GM23338 (cell line): Measurements from ENCODE around the gene GAREM1. TPM values are rescaled to one million over a fixed set of nuclear protein-coding genes. Genes with fewer than 3 reads are reported as not detected.

Source experiments
- ATAC-seq: fragments of 200-7000 bp; cut with Tn5 transposase; 3 replicates; pipeline ENCODE4 v1.9.1; 2020
- DNase-seq: peaks from one replicate; pipeline ENCODE4 v3.0.0-alpha.2; 2015; ENCODE audit warnings: low spot score
- H2AFZ ChIP-seq: fragments of 200-600 bp; sonication (generic); 2 replicates; pipeline ENCODE4 v1.8.0; 2016; ENCODE audit warnings: antibody characterized with exemption, mild to moderate bottlenecking, moderate library complexity
- H3F3A ChIP-seq: fragments of 200-600 bp; sonication (generic); replicated peaks from 2 replicates; pipeline ENCODE4 v1.8.0; 2017; ENCODE audit warnings: antibody characterized with exemption, mixed run types, low read depth
- H3K27ac ChIP-seq: fragments of 200-600 bp; sonication (generic); 2 replicates; pipeline ENCODE4 v1.6.1; 2016; ENCODE audit warnings: low read depth
- H3K27me3 ChIP-seq: fragments of 200-600 bp; sonication (generic); 2 replicates; pipeline ENCODE4 v1.8.0; 2016; ENCODE audit warnings: mild to moderate bottlenecking, mixed run types, moderate library complexity; ENCODE audit not compliant: insufficient read depth
- H3K36me3 ChIP-seq: fragments of 200-600 bp; sonication (generic); 2 replicates; pipeline ENCODE4 v1.8.0; 2016; ENCODE audit warnings: mild to moderate bottlenecking; ENCODE audit not compliant: insufficient read depth
- H3K4me1 ChIP-seq: fragments of 200-600 bp; sonication (generic); 2 replicates; pipeline ENCODE4 v1.8.0; 2016; ENCODE audit warnings: mild to moderate bottlenecking, moderate library complexity; ENCODE audit not compliant: insufficient read depth
- H3K4me2 ChIP-seq: fragments of 200-600 bp; sonication (generic); 2 replicates; pipeline ENCODE4 v1.7.1; 2017; ENCODE audit warnings: mixed run types
- H3K4me3 ChIP-seq: fragments of 200-600 bp; sonication (generic); 2 replicates; pipeline ENCODE4 v1.6.1; 2016; ENCODE audit warnings: mixed run types
- H3K79me2 ChIP-seq: fragments of 200-600 bp; sonication (generic); replicated peaks from 2 replicates; pipeline ENCODE4 v1.8.0; 2017; ENCODE audit warnings: mild to moderate bottlenecking; ENCODE audit not compliant: insufficient read depth
- H3K9me2 ChIP-seq: fragments of 200-600 bp; sonication (generic); 2 replicates; pipeline ENCODE4 v1.8.0; 2017; ENCODE audit not compliant: insufficient read depth
- H4K20me1 ChIP-seq: fragments of 200-600 bp; sonication (generic); replicated peaks from 2 replicates; pipeline ENCODE4 v1.8.0; 2017; ENCODE audit warnings: mild to moderate bottlenecking; ENCODE audit not compliant: insufficient read depth
- H3K27ac Mint-ChIP-seq: 2 replicates; pipeline ENCODE4 v1.8.0; 2020; ENCODE audit warnings: inconsistent platforms, mild to moderate bottlenecking, moderate library complexity, mixed read lengths
- H3K27me3 Mint-ChIP-seq: 3 replicates; pipeline ENCODE4 v1.8.0; 2022; ENCODE audit warnings: low read depth, mild to moderate bottlenecking, moderate library complexity, mixed read lengths, inconsistent platforms; ENCODE audit not compliant: insufficient read depth, poor library complexity
- H3K36me3 Mint-ChIP-seq: 3 replicates; pipeline ENCODE4 v1.8.0; 2021; ENCODE audit warnings: low read depth, mild to moderate bottlenecking, inconsistent platforms, moderate library complexity, mixed read lengths
- H3K4me1 Mint-ChIP-seq: 3 replicates; pipeline ENCODE4 v1.8.0; 2020; ENCODE audit warnings: mild to moderate bottlenecking, inconsistent platforms, mixed read lengths
- H3K4me3 Mint-ChIP-seq: 3 replicates; pipeline ENCODE4 v1.8.0; 2021; ENCODE audit warnings: moderate library complexity, mild to moderate bottlenecking, inconsistent platforms, mixed read lengths
- H3K9me3 Mint-ChIP-seq: 3 replicates; pipeline ENCODE4 v1.8.0; 2020; ENCODE audit warnings: moderate library complexity, mild to moderate bottlenecking, inconsistent platforms, mixed read lengths
- CREB1 ChIP-seq: fragments of 250-450 bp; sonication (Bioruptor Pico); IDR thresholded peaks from 2 replicates; pipeline ENCODE4 v1.5.0; 2020; ENCODE audit warnings: low read depth, mild to moderate bottlenecking, moderate library complexity
- CTCF ChIP-seq, 2 experiments: fragments of 200-600 bp in 1 of 2; sonication (generic) in 1 of 2; conservative IDR thresholded peaks; 2 replicates each; pipeline versions ENCODE4 v1.5.1 to v1.6.1; 2016 to 2017; ENCODE audit warnings: antibody characterized with exemption in 2 of 2, low read depth in 2 of 2, mild to moderate bottlenecking in 2 of 2, moderate library complexity in 1 of 2
- ETS1 ChIP-seq: IDR thresholded peaks from 2 replicates; pipeline ENCODE4 v1.6.1; 2016; ENCODE audit warnings: antibody characterized with exemption
- EZH2 ChIP-seq: fragments of 200-600 bp; sonication (generic); IDR thresholded peaks from one replicate; pipeline ENCODE4 v1.8.0; 2017; ENCODE audit warnings: antibody characterized with exemption, mild to moderate bottlenecking, low read depth; ENCODE audit not compliant: unreplicated experiment
- EZH2phosphoT487 ChIP-seq: fragments of 200-600 bp; sonication (generic); IDR thresholded peaks from one replicate; pipeline ENCODE4 v1.8.1; 2018; ENCODE audit warnings: antibody characterized with exemption; ENCODE audit not compliant: unreplicated experiment
- JUNB ChIP-seq: IDR thresholded peaks from one replicate; pipeline ENCODE4 v1.6.1; 2016; ENCODE audit warnings: antibody characterized with exemption; ENCODE audit not compliant: unreplicated experiment
- NANOG ChIP-seq: IDR thresholded peaks from 2 replicates; pipeline ENCODE4 v1.6.1; 2016; ENCODE audit warnings: antibody characterized with exemption, borderline replicate concordance
- POLR2AphosphoS5 ChIP-seq: IDR thresholded peaks from 2 replicates; pipeline ENCODE4 v1.6.1; 2016; ENCODE audit warnings: antibody characterized with exemption, low read depth
- REST ChIP-seq: IDR thresholded peaks from one replicate; pipeline ENCODE4 v1.6.1; 2018; ENCODE audit warnings: antibody characterized with exemption; ENCODE audit not compliant: unreplicated experiment
- STAT1 ChIP-seq: IDR thresholded peaks from one replicate; pipeline ENCODE4 v1.6.1; 2016; ENCODE audit warnings: antibody characterized with exemption; ENCODE audit not compliant: unreplicated experiment
- ZNF114 ChIP-seq: fragments of 250-450 bp; sonication (Bioruptor Pico); IDR thresholded peaks from 2 replicates; pipeline ENCODE4 v1.5.0; 2020; ENCODE audit warnings: mild to moderate bottlenecking, moderate library complexity
- ZNF331 ChIP-seq: fragments of 250-450 bp; sonication (Bioruptor Pico); IDR thresholded peaks from 2 replicates; pipeline ENCODE4 v1.5.0; 2020; ENCODE audit warnings: low read depth, mild to moderate bottlenecking, moderate library complexity
- polyA plus RNA-seq: library from polyadenylated mRNA; unstranded; fragments of >200 nt; fragmentation: Nextera tagmentation; extraction: Ambion mirVana; gene quantifications from 2 replicates; pipeline ENCODE4 v1.2.1, GENCODE V29; 2016
- total RNA-seq: library from RNA; depleted of rRNA; stranded (reverse); fragments of >200 nt; shearing (Covaris generic); gene quantifications from 2 replicates; pipeline ENCODE4 v1.2.3, GENCODE V29; 2014

GAREM1 gene
- total and polyA plus RNA-seq, 2 experiments from 2014 or later: 2.7 to 6.0 TPM

- H3K27ac Mint-ChIP-seq: no peak overlapping the region
- Histone ChIP-seq H3K4me3 (no peak overlapping the region), H3K36me3 (0 out of 2 replicates have a peak, but pooled peaks cover 2% of the 10 kb centered on the region), H3K4me1 (peaks cover 19% of the 10 kb centered on the region), H3K4me2 (no peak overlapping the region), H3K27me3 (no peaks in the 10 kb centered on the region), H3K9me2 (no peaks in the 10 kb centered on the region), H3F3A (no peaks in the 10 kb centered on the region), H4K20me1 (no peaks in the 10 kb centered on the region), H2AFZ (no peak overlapping the region), H3K27ac (no peak overlapping the region), H3K79me2 (no peaks in the 10 kb centered on the region)
- DNase-seq (no peak), ATAC-seq (no peak)
- H3K4me3 Mint-ChIP-seq: no peak overlapping the region
- TF ChIP-seq JUNB: no peak
- peaks cover 19% of the 10 kb centered on the region; the same call in 2 of the 3 replicates for H3K4me1 Mint-ChIP-seq
- H3K27me3 Mint-ChIP-seq: peaks cover 3% of the 10 kb centered on the region
- H3K9me3 Mint-ChIP-seq: peaks cover 9% of the 10 kb centered on the region; the same call in 2 of the 3 replicates
- peaks cover 12% of the 10 kb centered on the region; the same call in 2 of the 3 replicates for H3K36me3 Mint-ChIP-seq
These were observed 190.4 kb downstream of the GAREM1 start for GRCh38 chr18:32280188-32280783.

GRCh38 chr18:32278177-32278799 is 192.4 kb downstream of the GAREM1 start:
- H3K27me3 Mint-ChIP-seq: peaks cover 6% of the 10 kb centered on the region
- TF ChIP-seq EZH2: no peak
- no peak for TF ChIP-seq CREB1 (CRISPR knock-in tag)
- no peak for TF ChIP-seq NANOG
- no peak for TF ChIP-seq STAT1
- no peak for TF ChIP-seq POLR2AphosphoS5
- TF ChIP-seq ZNF331: no peak
- no peak for TF ChIP-seq JUNB
- no peak for TF ChIP-seq CTCF (conservative IDR thresholded peaks at IDR 0.05; ENCODE audit: low read depth in 2 of 2)
- TF ChIP-seq EZH2phosphoT487: no peak
- no peak for TF ChIP-seq ZNF114 (CRISPR knock-in tag)
- no peak for TF ChIP-seq REST
- no peak for TF ChIP-seq ETS1

More at GRCh38 chr18:32278177-32278799, 192.4 kb downstream of the GAREM1 start:
- peaks cover 19% of the 10 kb centered on the region for H3K4me1 ChIP-seq
- no peak for DNase-seq
- 0 out of 2 replicates have a peak, but pooled peaks cover 2% of the 10 kb centered on the region for H3K36me3 ChIP-seq
- H3K79me2 ChIP-seq: no peaks in the 10 kb centered on the region
- H3F3A ChIP-seq: no peaks in the 10 kb centered on the region
- no peak overlapping the region for H2AFZ ChIP-seq
- no peak overlapping the region for H3K4me3 Mint-ChIP-seq
- H4K20me1 ChIP-seq: no peaks in the 10 kb centered on the region
- peaks cover 9% of the 10 kb centered on the region; the same call in 2 of the 3 replicates for H3K9me3 Mint-ChIP-seq
- no peak for ATAC-seq
- H3K36me3 Mint-ChIP-seq: peaks cover 12% of the 10 kb centered on the region; the same call in 2 of the 3 replicates
- no peaks in the 10 kb centered on the region for H3K9me2 ChIP-seq
- H3K27me3 ChIP-seq: no peaks in the 10 kb centered on the region
- peaks cover 19% of the 10 kb centered on the region; the same call in 2 of the 3 replicates for H3K4me1 Mint-ChIP-seq
- H3K27ac Mint-ChIP-seq: no peak overlapping the region
- H3K4me3 ChIP-seq: no peak overlapping the region
- no peak overlapping the region for H3K4me2 ChIP-seq
- H3K27ac ChIP-seq: no peak overlapping the region
